CD14-positive monocyte (primary cell): Measurements from ENCODE around the gene SYCP1. TPM values are rescaled to one million over a fixed set of nuclear protein-coding genes. Genes with fewer than 3 reads are reported as not detected.

Experiments used
- DNase-seq, 3 donors: peaks; one replicate each; pipeline ENCODE4 v3.0.0-alpha.2; 2011 to 2022
- H2AFZ ChIP-seq: 2 replicates; pipeline ENCODE4 v1.6.0; 2012; ENCODE audit warnings: mild to moderate bottlenecking, low read depth, low read length, inconsistent platforms; ENCODE audit not compliant: insufficient read depth, poor library complexity, severe bottlenecking
- H3K27ac ChIP-seq, 2 donors: 1 replicate in 1 of 2; 2 replicates in 1 of 2; pipeline ENCODE4 v1.5.1; 2012 to 2013; ENCODE audit warnings: low read length in 2 of 2, control low read depth in 1 of 2, inconsistent platforms in 1 of 2, low read depth in 1 of 2, mild to moderate bottlenecking in 1 of 2
- H3K27me3 ChIP-seq, 2 donors: one replicate each; pipeline versions ENCODE4 v1.6.0 to v1.6.1; 2011 to 2013; ENCODE audit warnings: low read length in 2 of 2; ENCODE audit not compliant: control insufficient read depth in 2 of 2, insufficient read depth in 2 of 2
- H3K36me3 ChIP-seq, 2 donors: replicated peaks in 1 of 2; 1 replicate in 1 of 2; 2 replicates in 1 of 2; pipeline versions ENCODE4 v1.5.1 to v1.6.1; 2012 to 2013; ENCODE audit warnings: low read length in 2 of 2, control low read depth in 1 of 2, inconsistent platforms in 1 of 2, mild to moderate bottlenecking in 1 of 2; ENCODE audit not compliant: insufficient read depth in 2 of 2, control insufficient read depth in 1 of 2
- H3K4me1 ChIP-seq, 2 donors: 1 replicate in 1 of 2; 2 replicates in 1 of 2; pipeline versions ENCODE4 v1.5.1 to v1.6.1; 2012 to 2013; ENCODE audit warnings: low read length in 2 of 2, control low read depth in 1 of 2, inconsistent platforms in 1 of 2, mild to moderate bottlenecking in 1 of 2, moderate library complexity in 1 of 2; ENCODE audit not compliant: insufficient read depth in 2 of 2, control insufficient read depth in 1 of 2
- H3K4me2 ChIP-seq: replicated peaks from 2 replicates; pipeline ENCODE3; 2012; ENCODE audit warnings: low read length, moderate library complexity, mild to moderate bottlenecking; ENCODE audit not compliant: poor library complexity, severe bottlenecking; ENCODE audit errors: extremely low read depth
- H3K4me3 ChIP-seq, 3 experiments: fragments of 200-600 bp in 1 of 3; sonication (generic) in 1 of 3; replicated peaks in 1 of 3; 1 replicate in 2 of 3; 2 replicates in 1 of 3; pipeline ENCODE4 v1.5.1; 2011 to 2013; ENCODE audit warnings: low read length in 3 of 3, mild to moderate bottlenecking in 3 of 3, control low read depth in 2 of 3, low read depth in 2 of 3, inconsistent platforms in 1 of 3, moderate library complexity in 1 of 3
- H3K79me2 ChIP-seq: 2 replicates; pipeline ENCODE4 v1.6.0; 2012; ENCODE audit warnings: mild to moderate bottlenecking, control low read depth, inconsistent platforms, low read length, moderate library complexity; ENCODE audit not compliant: insufficient read depth
- H3K9ac ChIP-seq: 2 replicates; pipeline ENCODE4 v1.6.0; 2017; ENCODE audit warnings: low read length, mild to moderate bottlenecking; ENCODE audit not compliant: insufficient read depth, poor library complexity, severe bottlenecking
- H3K9me3 ChIP-seq, 2 donors: replicated peaks in 1 of 2; 1 replicate in 1 of 2; 2 replicates in 1 of 2; pipeline versions ENCODE4 v1.5.1 to v1.6.1; 2012 to 2013; ENCODE audit warnings: low read length in 2 of 2, control low read depth in 1 of 2; ENCODE audit not compliant: control insufficient read depth in 1 of 2, insufficient read depth in 1 of 2
- H4K20me1 ChIP-seq: 2 replicates; pipeline ENCODE4 v1.6.0; 2012; ENCODE audit warnings: mild to moderate bottlenecking, low read length, control low read depth, moderate library complexity; ENCODE audit not compliant: insufficient read depth
- H3K27ac Mint-ChIP-seq, 7 donors: one replicate each; pipeline ENCODE4 v1.8.0; 2020; ENCODE audit warnings: mild to moderate bottlenecking in 7 of 7, mixed read lengths in 7 of 7, moderate library complexity in 6 of 7, inconsistent platforms in 2 of 7
- H3K27me3 Mint-ChIP-seq, 3 donors: one replicate each; pipeline ENCODE4 v1.8.0; 2021 to 2022; ENCODE audit warnings: low read depth in 3 of 3, mild to moderate bottlenecking in 3 of 3, mixed read lengths in 3 of 3, moderate library complexity in 3 of 3, inconsistent platforms in 1 of 3
- H3K36me3 Mint-ChIP-seq, 2 donors: one replicate each; pipeline ENCODE4 v1.8.0; 2020; ENCODE audit warnings: mixed read lengths in 2 of 2, inconsistent platforms in 1 of 2, mild to moderate bottlenecking in 1 of 2
- H3K4me1 Mint-ChIP-seq: one replicate; pipeline ENCODE4 v1.8.0; 2020; ENCODE audit warnings: mild to moderate bottlenecking, mixed read lengths
- H3K4me3 Mint-ChIP-seq, 2 donors: one replicate each; pipeline ENCODE4 v1.8.0; 2020; ENCODE audit warnings: mild to moderate bottlenecking in 2 of 2, mixed read lengths in 2 of 2, moderate library complexity in 1 of 2
- H3K9me3 Mint-ChIP-seq, 7 donors: one replicate each; pipeline ENCODE4 v1.8.0; 2020 to 2022; ENCODE audit warnings: mixed read lengths in 7 of 7, mild to moderate bottlenecking in 6 of 7, moderate library complexity in 6 of 7, inconsistent platforms in 2 of 7
- WGBS: methylation state at CpG from one replicate; pipeline ENCODE4 v1.1.5; 2013; ENCODE audit warnings: missing lambda C conversion rate; ENCODE audit not compliant: insufficient coverage; 5-methylcytosine and 5-hydroxymethylcytosine counted together
- intact Hi-C, 2 donors: fragments of 100-400 bp; cut with micrococcal nuclease; formaldehyde crosslinking; loops; one replicate each; pipeline versions ENCODE4 v1.15.0 to v1.15.1; 2023
- polyA plus RNA-seq, 3 donors: library from polyadenylated mRNA; depleted of rRNA in 1 of 3; unstranded in 2 of 3; stranded (reverse) in 1 of 3; fragments of 300-500 nt in 2 of 3; fragments of >200 nt in 1 of 3; fragmentation: Illumina TruSeq in 2 of 3; gene quantifications; 1 replicate in 2 of 3; 2 replicates in 1 of 3; pipeline ENCODE4 v1.2.3, GENCODE V29; 2012 to 2021
- TF ChIP-seq, protein P1 (sequence below): fragments of 200-600 bp; IDR thresholded peaks from one replicate; pipeline ENCODE4 v1.8.0; 2022; ENCODE audit warnings: antibody characterized with exemption, mild to moderate bottlenecking

The SYCP1 gene
- polyA plus RNA-seq, 3 donors: not detected

DNA sequence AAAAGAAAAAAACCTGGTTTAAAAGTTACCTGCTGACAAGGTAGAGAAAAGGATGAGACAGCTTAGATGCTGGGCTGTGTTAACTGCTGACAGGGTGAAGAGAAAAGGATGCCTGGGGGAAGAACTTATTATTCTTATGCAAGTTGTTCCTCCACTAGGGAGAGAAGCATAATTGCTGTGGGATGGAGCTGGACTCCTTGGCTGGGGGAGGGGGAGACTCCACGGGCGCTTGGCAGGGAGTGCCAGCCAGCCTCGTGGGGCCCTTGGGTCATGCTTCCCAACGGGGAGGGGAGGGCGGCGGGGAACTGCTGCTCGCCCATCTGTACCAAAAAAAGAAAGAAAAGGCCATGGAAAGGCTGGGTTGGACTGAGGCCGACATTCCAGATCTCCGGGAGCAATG, 47.2 kb downstream of the SYCP1 start:
- intact Hi-C loops: no loop called here
- Histone ChIP-seq H2AFZ (no peak overlapping the region), H3K4me3 (no peak overlapping the region), H3K4me2 (no peak overlapping the region), H3K79me2 (no peaks in the 10 kb centered on the region), H3K27me3 (no peaks in the 10 kb centered on the region), H4K20me1 (no peaks in the 10 kb centered on the region), H3K27ac (no peak overlapping the region), H3K9me3 (no peaks in the 10 kb centered on the region), H3K36me3 (no peaks in the 10 kb centered on the region), H3K4me1 (no peaks in the 10 kb centered on the region), H3K9ac (no peak overlapping the region)
- no peaks in the 10 kb centered on the region for H3K4me1 Mint-ChIP-seq
- no peak overlapping the region for H3K27ac Mint-ChIP-seq
- no peak overlapping the region for H3K4me3 Mint-ChIP-seq
- H3K9me3 Mint-ChIP-seq: peaks cover 3 to 21% (median 5%) of the 10 kb centered on the region in 7 donors
- WGBS: no CpG with 5 or more reads among the region's 9 CpGs
- no peak for DNase-seq
- H3K27me3 Mint-ChIP-seq: peaks cover 0 to 2% (median 0%) of the 10 kb centered on the region in 3 donors
- TF ChIP-seq, protein P1, sequence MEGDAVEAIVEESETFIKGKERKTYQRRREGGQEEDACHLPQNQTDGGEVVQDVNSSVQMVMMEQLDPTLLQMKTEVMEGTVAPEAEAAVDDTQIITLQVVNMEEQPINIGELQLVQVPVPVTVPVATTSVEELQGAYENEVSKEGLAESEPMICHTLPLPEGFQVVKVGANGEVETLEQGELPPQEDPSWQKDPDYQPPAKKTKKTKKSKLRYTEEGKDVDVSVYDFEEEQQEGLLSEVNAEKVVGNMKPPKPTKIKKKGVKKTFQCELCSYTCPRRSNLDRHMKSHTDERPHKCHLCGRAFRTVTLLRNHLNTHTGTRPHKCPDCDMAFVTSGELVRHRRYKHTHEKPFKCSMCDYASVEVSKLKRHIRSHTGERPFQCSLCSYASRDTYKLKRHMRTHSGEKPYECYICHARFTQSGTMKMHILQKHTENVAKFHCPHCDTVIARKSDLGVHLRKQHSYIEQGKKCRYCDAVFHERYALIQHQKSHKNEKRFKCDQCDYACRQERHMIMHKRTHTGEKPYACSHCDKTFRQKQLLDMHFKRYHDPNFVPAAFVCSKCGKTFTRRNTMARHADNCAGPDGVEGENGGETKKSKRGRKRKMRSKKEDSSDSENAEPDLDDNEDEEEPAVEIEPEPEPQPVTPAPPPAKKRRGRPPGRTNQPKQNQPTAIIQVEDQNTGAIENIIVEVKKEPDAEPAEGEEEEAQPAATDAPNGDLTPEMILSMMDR: no peak
- H3K36me3 Mint-ChIP-seq: no peaks in the 10 kb centered on the region

- H3K36me3 ChIP-seq: no peaks in the 10 kb centered on the region
- no peaks in the 10 kb centered on the region for H3K27me3 ChIP-seq
- Mint-ChIP-seq H3K36me3 (no peaks in the 10 kb centered on the region), H3K4me1 (no peaks in the 10 kb centered on the region), H3K9me3 (peaks cover 3 to 23% (median 6%) of the 10 kb centered on the region in 7 donors), H3K4me3 (no peak overlapping the region), H3K27me3 (peaks cover 0 to 2% (median 0%) of the 10 kb centered on the region in 3 donors), H3K27ac (no peak overlapping the region)
- TF ChIP-seq, protein P1: no peak
- H3K4me1 ChIP-seq: no peaks in the 10 kb centered on the region
- H3K79me2 ChIP-seq: no peaks in the 10 kb centered on the region
- no peak overlapping the region for H3K4me3 ChIP-seq
- H3K4me2 ChIP-seq: no peak overlapping the region
- no peak overlapping the region for H3K27ac ChIP-seq
- no peaks in the 10 kb centered on the region for H4K20me1 ChIP-seq
- H3K9ac ChIP-seq: no peak overlapping the region
- no peak for DNase-seq
- intact Hi-C loops: no loop called here
- H2AFZ ChIP-seq: no peak overlapping the region
- H3K9me3 ChIP-seq: no peaks in the 10 kb centered on the region
- WGBS: 81% methylated on average over 2 of the region's 7 CpGs
Observed at GRCh38 chr1:114902343-114902742, 47.7 kb downstream of the SYCP1 start.
